Stimulated activated CD8-positive, alpha-beta memory T cell treated with anti-CD3 and anti-CD28 coated beads, Interleukin-4, amount 100 ng/mL, for 4 hours (primary cell): ENCODE results near the gene PRDX6.
A peak's percentile ranks its signal among the peaks of the same experiment; 100 is the strongest.
"Not testable (repeated sequence)": the region's sequence is repeated elsewhere in the genome, so short reads cannot be mapped to it uniquely, and the experiment has no call there.

Source experiments
- DNase-seq, 2 donors: peaks; one replicate each; pipeline ENCODE4 v3.0.0-alpha.2; 2020; ENCODE audit warnings: low read depth in 2 of 2, low spot score in 1 of 2

PRDX6 gene, protein sequence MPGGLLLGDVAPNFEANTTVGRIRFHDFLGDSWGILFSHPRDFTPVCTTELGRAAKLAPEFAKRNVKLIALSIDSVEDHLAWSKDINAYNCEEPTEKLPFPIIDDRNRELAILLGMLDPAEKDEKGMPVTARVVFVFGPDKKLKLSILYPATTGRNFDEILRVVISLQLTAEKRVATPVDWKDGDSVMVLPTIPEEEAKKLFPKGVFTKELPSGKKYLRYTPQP

DNA sequence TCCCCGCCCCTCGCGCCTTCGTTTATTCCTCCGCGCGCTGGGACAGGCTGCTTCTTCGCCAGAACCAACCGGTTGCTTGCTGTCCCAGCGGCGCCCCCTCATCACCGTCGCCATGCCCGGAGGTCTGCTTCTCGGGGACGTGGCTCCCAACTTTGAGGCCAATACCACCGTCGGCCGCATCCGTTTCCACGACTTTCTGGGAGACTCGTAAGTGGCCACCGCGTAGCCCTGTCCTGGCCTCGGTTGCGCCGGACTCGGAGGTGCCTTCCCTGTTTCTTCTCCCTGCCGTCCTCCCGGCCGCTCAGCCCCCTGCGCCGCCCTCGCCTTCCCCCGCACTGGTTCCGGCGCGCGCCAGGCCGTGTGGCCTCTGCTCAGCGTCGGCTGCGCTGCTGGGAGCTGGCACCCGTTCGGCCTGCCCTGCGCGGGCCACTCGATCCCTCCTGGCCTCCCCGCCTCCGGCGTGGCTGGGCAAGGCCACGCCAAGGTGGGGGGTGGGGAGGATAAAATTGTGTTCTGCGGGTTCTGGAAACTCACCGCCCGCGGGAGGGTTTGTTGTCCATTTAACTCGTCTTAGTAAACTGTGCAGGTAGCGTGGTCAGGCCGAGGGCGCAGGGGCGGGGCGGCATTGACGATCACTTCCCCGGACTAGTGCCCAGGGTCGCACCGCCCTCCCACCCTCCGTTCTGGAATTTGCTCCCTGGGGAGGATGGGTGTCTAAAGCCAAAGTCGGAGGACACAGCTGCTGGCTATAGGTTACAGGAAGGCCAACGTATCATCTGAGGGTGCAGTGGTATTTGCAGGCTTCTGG, at the start of gene PRDX6:
Gene PRDX6, plus strand, starts transcription at position 50 of the 808 bp plus-strand sequence. Its CDS starts 63 bp downstream, at position 113.
- DNase-seq, result peak; percentile 72 to 75

GRCh38 chr1:173429471-173430402, 47.4 kb upstream of the PRDX6 start:
- DNase-seq, result peak in 1 of 2 donors; percentile 28

DNA sequence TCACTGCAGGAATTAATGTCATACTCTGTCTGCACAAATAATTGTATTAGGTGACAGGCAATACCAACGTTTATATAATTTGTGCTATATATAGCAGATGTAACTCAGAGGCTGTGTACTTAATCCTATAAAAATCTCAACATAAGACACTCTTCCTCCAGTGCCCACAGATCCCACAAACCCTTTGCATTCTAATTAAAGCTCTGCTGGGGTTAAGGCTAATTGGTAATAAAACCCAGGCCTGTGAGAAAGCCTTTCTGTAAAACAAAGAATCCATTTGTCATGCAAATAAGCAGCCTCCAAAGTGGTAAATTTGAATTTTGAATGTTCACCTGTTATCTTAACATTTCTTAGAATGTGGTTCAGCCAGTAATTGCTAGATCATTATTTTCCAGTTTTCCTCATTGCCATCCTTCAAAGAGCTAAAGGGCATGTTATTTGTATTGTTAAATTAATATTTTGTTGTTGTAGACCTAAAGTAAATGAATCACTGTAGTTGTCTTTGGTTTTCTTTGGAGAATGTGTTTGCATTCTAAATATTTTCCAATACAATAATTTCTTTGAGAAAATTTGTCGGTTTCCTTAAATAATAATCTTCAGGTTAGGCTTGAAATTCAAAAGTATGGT, 46.3 kb upstream of the PRDX6 start:
- DNase-seq, result no peak

- DNase-seq, result peak; percentile 71 to 92
Measured at GRCh38 chr1:173431304-173432045, 45.7 kb upstream of the PRDX6 start.

- no peak for DNase-seq
Measured at GRCh38 chr1:173432331-173432730, 44.8 kb upstream of the PRDX6 start.

- DNase-seq, result no peak
Measured at GRCh38 chr1:173433751-173434326, 43.3 kb upstream of the PRDX6 start.

GRCh38 chr1:173436841-173437428, 40.2 kb upstream of the PRDX6 start:
- DNase-seq, result no peak

DNA sequence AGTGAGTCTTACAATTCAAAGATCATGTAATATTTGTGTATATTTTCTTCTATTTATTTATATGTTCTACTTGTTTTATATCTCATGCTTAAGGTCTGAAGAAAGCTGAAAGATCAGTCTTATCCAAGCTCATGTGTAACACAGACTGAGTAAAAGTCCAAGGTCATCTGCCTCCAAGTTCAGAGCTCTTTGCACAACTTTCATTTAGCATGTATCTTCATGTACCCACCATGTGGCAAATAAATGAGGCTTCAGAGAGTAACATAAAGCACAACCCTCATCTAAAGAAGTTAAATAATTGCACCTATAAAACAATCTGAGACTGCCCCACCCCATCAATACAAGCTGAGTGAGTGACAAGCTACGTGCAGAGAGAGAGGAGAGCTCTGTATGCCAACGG, 38.5 kb upstream of the PRDX6 start:
- DNase-seq, result no peak

- no peak for DNase-seq
Measured at GRCh38 chr1:173440430-173440829, 36.7 kb upstream of the PRDX6 start.

- DNase-seq, result no peak
Measured at GRCh38 chr1:173444757-173445156, 32.4 kb upstream of the PRDX6 start.

DNA sequence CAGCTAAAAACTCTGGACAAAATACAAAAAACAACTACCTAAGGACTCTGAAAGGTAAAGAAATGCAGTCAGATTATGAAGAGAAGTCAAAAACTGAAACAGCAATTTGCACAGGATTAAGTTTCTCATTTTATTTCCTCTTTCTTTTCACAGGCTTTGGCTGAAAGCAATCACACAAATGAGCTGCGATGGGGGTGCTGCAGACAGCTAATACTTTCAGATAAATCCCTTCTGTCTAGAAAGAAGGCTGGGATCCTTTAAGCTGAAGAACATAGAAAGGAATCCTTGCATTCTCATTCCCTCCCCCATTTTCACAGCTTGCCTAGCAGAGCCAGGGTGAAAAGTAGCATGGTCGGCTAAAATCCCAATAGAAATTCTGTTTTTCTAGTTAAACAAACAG, 32.0 kb upstream of the PRDX6 start:
- DNase-seq, result no peak

GRCh38 chr1:173445656-173446055, 31.5 kb upstream of the PRDX6 start:
- no peak for DNase-seq

GRCh38 chr1:173447224-173447623, 29.9 kb upstream of the PRDX6 start:
- DNase-seq, result no peak

- no peak for DNase-seq
Measured at GRCh38 chr1:173448945-173449344, 28.2 kb upstream of the PRDX6 start.

- DNase-seq, result no peak
Measured at GRCh38 chr1:173451981-173452380, 25.2 kb upstream of the PRDX6 start.

DNA sequence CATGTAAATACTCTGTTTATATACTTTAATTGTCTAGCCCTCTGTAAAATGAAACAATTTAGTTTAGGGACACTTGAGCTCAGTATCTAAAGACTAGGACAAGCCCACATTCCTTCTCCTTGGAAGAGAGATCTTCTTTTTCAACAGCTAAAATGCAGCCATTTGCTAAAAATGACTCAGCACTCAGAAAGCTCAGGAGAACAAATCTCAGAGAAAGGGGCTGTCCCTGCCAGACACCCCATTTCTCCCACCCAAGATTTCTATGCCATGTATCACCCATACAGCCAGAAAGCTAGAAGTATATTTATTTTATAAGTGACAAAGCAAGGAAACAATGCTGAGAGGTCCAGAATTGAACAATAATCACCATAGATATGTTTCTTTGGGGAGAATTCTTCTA, 23.2 kb upstream of the PRDX6 start:
- no peak for DNase-seq

GRCh38 chr1:173454966-173455524, 22.1 kb upstream of the PRDX6 start:
- DNase-seq, result no peak

GRCh38 chr1:173459885-173460284, 17.2 kb upstream of the PRDX6 start:
- DNase-seq, result no peak

GRCh38 chr1:173462666-173463065, 14.5 kb upstream of the PRDX6 start:
- not testable (repeated sequence) for DNase-seq
